Neuronal stem cell (in vitro differentiated cells): ENCODE results near the gene GMPR.

Experiments used
- DNase-seq: peaks from one replicate; pipeline ENCODE4 v3.0.0-alpha.2; 2013; ENCODE audit warnings: low spot score
- H2AFZ ChIP-seq: one replicate; pipeline ENCODE4 v1.6.1; 2013; ENCODE audit warnings: mild to moderate bottlenecking, low read length, inconsistent platforms
- H2AK5ac ChIP-seq: 2 replicates; pipeline ENCODE4 v1.6.1; 2013; ENCODE audit warnings: low read depth, mild to moderate bottlenecking, inconsistent platforms, low read length, moderate library complexity, mixed read lengths
- H2BK120ac ChIP-seq: 2 replicates; pipeline ENCODE4 v1.6.1; 2013; ENCODE audit warnings: low read depth, mild to moderate bottlenecking, inconsistent platforms, low read length, moderate library complexity, mixed read lengths
- H2BK12ac ChIP-seq: one replicate; pipeline ENCODE4 v1.6.1; 2013; ENCODE audit warnings: low read length, inconsistent platforms
- H2BK15ac ChIP-seq: 2 replicates; pipeline ENCODE4 v1.6.1; 2013; ENCODE audit warnings: mild to moderate bottlenecking, low read length, inconsistent platforms, mixed read lengths
- H2BK5ac ChIP-seq: one replicate; pipeline ENCODE4 v1.6.1; 2013; ENCODE audit warnings: inconsistent platforms, mild to moderate bottlenecking, low read length, moderate library complexity
- H3K14ac ChIP-seq: one replicate; pipeline ENCODE4 v1.6.1; 2013; ENCODE audit warnings: low read length, inconsistent platforms
- H3K18ac ChIP-seq: 2 replicates; pipeline ENCODE4 v1.6.1; 2013; ENCODE audit warnings: low read length, inconsistent platforms
- H3K23ac ChIP-seq: 2 replicates; pipeline ENCODE4 v1.6.1; 2013; ENCODE audit warnings: low read depth, mild to moderate bottlenecking, mixed read lengths, low read length, inconsistent platforms; ENCODE audit not compliant: poor library complexity
- H3K27ac ChIP-seq: replicated peaks from 3 replicates; pipeline ENCODE4 v1.5.1; 2013; ENCODE audit warnings: low read length, inconsistent platforms
- H3K27me3 ChIP-seq, 3 experiments: 2 replicates each; pipeline ENCODE4 v1.6.1; 2013; ENCODE audit warnings: low read length in 3 of 3, mild to moderate bottlenecking in 2 of 3, inconsistent platforms in 1 of 3, low read depth in 1 of 3, mixed read lengths in 1 of 3, moderate library complexity in 1 of 3; ENCODE audit not compliant: control insufficient read depth in 3 of 3, insufficient read depth in 3 of 3
- H3K36me3 ChIP-seq, 2 donors: replicated peaks in 1 of 2; 2 replicates each; pipeline ENCODE4 v1.6.1; 2013; ENCODE audit warnings: low read length in 2 of 2; ENCODE audit not compliant: control insufficient read depth in 2 of 2, insufficient read depth in 2 of 2
- H3K4ac ChIP-seq: 2 replicates; pipeline ENCODE4 v1.6.1; 2013; ENCODE audit warnings: inconsistent platforms, mild to moderate bottlenecking, low read length, moderate library complexity
- H3K4me1 ChIP-seq, 2 donors: 1 replicate in 1 of 2; 2 replicates in 1 of 2; pipeline ENCODE4 v1.6.1; 2013; ENCODE audit warnings: low read length in 2 of 2, low read depth in 1 of 2; ENCODE audit not compliant: control insufficient read depth in 2 of 2, insufficient read depth in 1 of 2
- H3K4me2 ChIP-seq: one replicate; pipeline ENCODE4 v1.6.1; 2013; ENCODE audit warnings: mild to moderate bottlenecking, low read length, inconsistent platforms; ENCODE audit not compliant: insufficient read depth, poor library complexity, severe bottlenecking
- H3K4me3 ChIP-seq, 2 donors: 2 replicates each; pipeline ENCODE4 v1.5.1; 2013; ENCODE audit warnings: low read length in 2 of 2, mild to moderate bottlenecking in 2 of 2, inconsistent platforms in 1 of 2, moderate library complexity in 1 of 2
- H3K79me1 ChIP-seq: one replicate; pipeline ENCODE4 v1.6.1; 2013; ENCODE audit warnings: low read depth, mild to moderate bottlenecking, inconsistent platforms, low read length, moderate library complexity
- H3K9ac ChIP-seq: one replicate; pipeline ENCODE4 v1.6.1; 2013; ENCODE audit warnings: mild to moderate bottlenecking, low read depth, low read length, inconsistent platforms; ENCODE audit not compliant: poor library complexity
- H3K9me3 ChIP-seq, 2 donors: replicated peaks in 1 of 2; 2 replicates each; pipeline versions ENCODE3 to v1.6.1; 2013; ENCODE audit warnings: low read length in 2 of 2, mild to moderate bottlenecking in 2 of 2, inconsistent platforms in 1 of 2, low read depth in 1 of 2, mixed read lengths in 1 of 2, moderate library complexity in 1 of 2; ENCODE audit not compliant: control insufficient read depth in 2 of 2, insufficient read depth in 1 of 2
- H4K8ac ChIP-seq: one replicate; pipeline ENCODE4 v1.6.1; 2013; ENCODE audit warnings: low read depth, mild to moderate bottlenecking, inconsistent platforms, low read length, moderate library complexity
- H4K91ac ChIP-seq: one replicate; pipeline ENCODE4 v1.6.1; 2013; ENCODE audit warnings: low read length, low read depth, mild to moderate bottlenecking, inconsistent platforms; ENCODE audit not compliant: poor library complexity
- WGBS, 2 donors: extraction: QIAGEN DNeasy Blood & Tissue Kit; methylation state at CpG; one replicate each; pipeline ENCODE4 v1.1.7; 2013; ENCODE audit warnings: missing lambda C conversion rate in 2 of 2, mixed read lengths in 1 of 2; ENCODE audit not compliant: insufficient read length in 2 of 2, insufficient replicate concordance in 1 of 2; ENCODE audit errors: extremely low coverage in 2 of 2; 5-methylcytosine and 5-hydroxymethylcytosine counted together

The GMPR gene

DNA sequence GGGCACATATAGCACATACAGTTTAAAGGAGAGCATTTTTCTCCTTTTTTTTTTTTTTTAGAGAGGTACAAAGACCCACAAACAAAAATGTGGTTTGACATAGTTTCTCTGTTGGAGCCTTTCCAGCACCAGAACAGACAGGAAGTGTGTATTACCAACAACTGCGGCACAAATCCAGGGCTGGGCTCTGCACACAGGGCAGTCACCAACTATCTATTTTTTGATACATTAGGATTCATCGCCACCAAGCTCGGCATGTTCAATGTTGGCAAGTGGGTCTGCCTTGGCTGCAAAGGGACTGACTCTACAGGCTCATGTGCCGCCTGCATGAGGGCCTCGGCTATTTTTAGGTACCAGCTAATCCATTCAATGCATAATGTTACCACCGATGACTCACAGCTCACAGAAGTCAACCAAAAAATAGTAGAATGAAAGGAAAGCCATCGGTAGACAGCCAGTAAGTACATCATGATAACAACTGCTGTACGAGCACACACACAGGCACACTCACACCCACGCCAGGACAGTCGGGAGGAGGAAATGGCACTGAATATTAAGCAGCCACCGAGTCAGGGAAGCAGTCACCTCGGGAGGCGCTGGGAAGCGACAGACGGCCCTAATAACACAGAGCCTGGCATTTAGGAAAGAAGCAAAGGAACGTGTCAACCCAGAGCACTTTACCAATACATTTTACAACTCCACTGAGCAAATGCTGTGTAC, 81.6 kb downstream of the GMPR start:
- Histone ChIP-seq H3K18ac (no peak overlapping the region), H3K4me2 (no peak overlapping the region), H2AK5ac (no peak overlapping the region), H3K79me1 (peaks cover 1% of the 10 kb centered on the region), H3K23ac (peak overlapping the region; percentile 56), H2BK15ac (peak overlapping the region; percentile 18), H3K27ac (no peak overlapping the region), H2BK12ac (no peak overlapping the region), H4K8ac (no peak overlapping the region), H2BK120ac (no peak overlapping the region), H3K4me1 (peaks cover 14 to 21% of the 10 kb centered on the region in 2 donors), H2BK5ac (no peak overlapping the region), H2AFZ (peak overlapping the region; percentile 60), H3K9ac (no peak overlapping the region), H3K4me3 (peak overlapping the region in 1 of 2 donors; percentile 33), H4K91ac (no peak overlapping the region), H3K27me3 (no peaks in the 10 kb centered on the region), H3K36me3 (no peaks in the 10 kb centered on the region), H3K9me3 (no peaks in the 10 kb centered on the region), H3K4ac (no peak overlapping the region), H3K14ac (no peak overlapping the region)
- WGBS, 2 donors = no CpG with 5 or more reads among the region's 16 CpGs
- no peak for DNase-seq

DNA sequence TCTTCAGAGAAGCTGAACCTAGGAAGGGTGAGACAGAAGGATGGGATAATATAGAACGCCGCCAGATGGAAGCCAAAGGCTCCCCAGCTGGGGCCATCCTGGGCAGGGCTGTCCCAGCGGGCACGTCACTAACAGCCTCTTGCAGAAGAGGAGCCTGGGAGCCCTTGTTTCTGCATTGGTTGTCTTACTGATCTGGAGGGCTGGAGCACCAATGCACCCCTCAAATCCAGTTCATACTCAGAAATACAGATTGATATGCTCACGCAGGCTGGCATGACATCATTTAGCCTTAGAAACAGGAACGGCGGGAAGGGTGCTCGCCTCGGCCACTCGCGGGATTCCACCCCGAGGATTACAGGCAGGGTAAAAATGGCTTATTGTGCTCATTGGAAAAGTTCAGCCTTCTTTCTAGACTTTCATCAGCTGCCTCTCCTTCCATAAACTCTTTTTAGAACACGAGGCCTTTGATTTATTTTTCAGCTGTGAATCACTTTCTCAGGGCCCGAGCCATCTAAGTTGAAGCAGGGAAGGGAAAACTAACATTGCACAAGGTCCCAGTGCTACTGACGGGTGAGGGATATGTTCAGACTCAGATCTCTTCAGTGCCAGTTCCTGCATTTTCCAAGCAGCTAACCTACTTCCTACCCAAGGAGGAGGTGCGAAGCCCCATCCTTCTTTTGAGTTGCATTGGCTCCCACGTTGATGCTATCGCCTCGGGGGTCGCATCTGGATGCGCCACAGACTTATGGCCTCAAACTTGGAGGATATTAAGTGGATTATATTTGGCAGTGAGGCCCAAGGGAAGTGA, 82.3 kb downstream of the GMPR start:
- DNase-seq = no peak
- Histone ChIP-seq H4K8ac (no peak overlapping the region), H3K4ac (no peak overlapping the region), H3K27ac (no peak overlapping the region), H3K9me3 (no peaks in the 10 kb centered on the region), H3K18ac (peak overlapping the region; percentile 19), H3K27me3 (no peaks in the 10 kb centered on the region), H2BK5ac (no peak overlapping the region), H4K91ac (no peak overlapping the region), H3K23ac (no peak overlapping the region), H3K14ac (no peak overlapping the region), H2AK5ac (no peak overlapping the region), H2BK12ac (no peak overlapping the region), H3K36me3 (no peaks in the 10 kb centered on the region), H3K9ac (no peak overlapping the region), H2BK120ac (no peak overlapping the region), H2BK15ac (peak overlapping the region; percentile 18), H3K4me2 (no peak overlapping the region), H3K4me3 (peak overlapping the region in 1 of 2 donors; percentile 33), H2AFZ (peak overlapping the region; percentile 60), H3K79me1 (peaks cover 1% of the 10 kb centered on the region), H3K4me1 (peaks cover 14 to 21% of the 10 kb centered on the region in 2 donors)
- no CpG with 5 or more reads among the region's 21 CpGs for WGBS, 2 donors

- Histone ChIP-seq H3K27me3 (no peaks in the 10 kb centered on the region), H4K91ac (no peak overlapping the region), H2BK5ac (no peak overlapping the region), H3K9ac (no peak overlapping the region), H3K4me3 (no peak overlapping the region), H3K4me1 (peaks cover 14 to 21% of the 10 kb centered on the region in 2 donors), H3K14ac (no peak overlapping the region), H3K9me3 (no peaks in the 10 kb centered on the region), H3K4ac (no peak overlapping the region), H3K27ac (no peak overlapping the region), H2BK15ac (peak overlapping the region; percentile 12), H2BK120ac (no peak overlapping the region), H2AK5ac (no peak overlapping the region), H2AFZ (no peak overlapping the region), H2BK12ac (no peak overlapping the region), H3K4me2 (no peak overlapping the region), H3K36me3 (no peaks in the 10 kb centered on the region), H4K8ac (no peak overlapping the region), H3K18ac (no peak overlapping the region), H3K23ac (no peak overlapping the region), H3K79me1 (peaks cover 1% of the 10 kb centered on the region)
- no CpG with 5 or more reads among the region's 7 CpGs for WGBS, 2 donors
- no peak for DNase-seq
These were observed 82.9 kb downstream of the GMPR start for GRCh38 chr6:16321341-16321710.

DNA sequence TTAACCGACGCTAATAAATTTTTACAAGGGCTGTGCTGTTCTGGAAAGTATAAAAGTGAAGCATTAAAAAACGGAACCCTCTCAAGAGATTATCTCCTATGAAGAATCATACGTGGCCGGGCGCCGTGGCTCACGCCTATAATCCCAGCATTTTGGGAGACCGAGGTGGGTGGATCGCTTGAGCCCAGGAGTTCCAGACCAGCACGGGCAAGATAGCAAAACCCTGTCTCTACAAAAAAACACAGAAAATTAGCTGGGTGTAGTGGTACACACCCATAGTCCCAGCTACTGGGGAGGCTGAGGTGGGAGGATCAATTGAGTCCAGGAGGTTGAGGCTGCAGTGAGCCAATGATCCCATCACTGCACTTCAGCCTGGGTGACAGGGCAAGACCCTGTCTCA, 83.4 kb downstream of the GMPR start:
- no peak for DNase-seq
- H3K9ac ChIP-seq = no peak overlapping the region
- no peak overlapping the region for H3K14ac ChIP-seq
- H2BK120ac ChIP-seq = no peak overlapping the region
- H2AFZ ChIP-seq = no peak overlapping the region
- H3K4me2 ChIP-seq = no peak overlapping the region
- no peak overlapping the region for H2BK5ac ChIP-seq
- peaks cover 1% of the 10 kb centered on the region for H3K79me1 ChIP-seq
- no peak overlapping the region for H2BK12ac ChIP-seq
- no peaks in the 10 kb centered on the region for H3K27me3 ChIP-seq
- H3K23ac ChIP-seq = no peak overlapping the region
- H3K27ac ChIP-seq = no peak overlapping the region
- no peaks in the 10 kb centered on the region for H3K9me3 ChIP-seq
- no peak overlapping the region for H4K8ac ChIP-seq
- no peak overlapping the region for H3K18ac ChIP-seq
- no peaks in the 10 kb centered on the region for H3K36me3 ChIP-seq
- peaks cover 13 to 21% of the 10 kb centered on the region in 2 donors for H3K4me1 ChIP-seq
- H3K4me3 ChIP-seq = no peak overlapping the region
- H2AK5ac ChIP-seq = no peak overlapping the region
- H3K4ac ChIP-seq = no peak overlapping the region
- no CpG with 5 or more reads among the region's 11 CpGs for WGBS, 2 donors
- no peak overlapping the region for H2BK15ac ChIP-seq
- H4K91ac ChIP-seq = no peak overlapping the region
